OCI-LY3 (cell line): ENCODE measurements around the gene PXYLP1.

Experiments
- H2AFZ ChIP-seq: fragments of 200-600, 300-600 bp; shearing (Covaris generic); 2 replicates; pipeline ENCODE4 v1.6.0; 2014; ENCODE audit warnings: antibody characterized with exemption, low read depth, low read length
- H3K27ac ChIP-seq: fragments of 200-600, 300-600 bp; sonication (generic); 2 replicates; pipeline ENCODE4 v1.5.1; 2014; ENCODE audit warnings: mild to moderate bottlenecking, low read length, moderate library complexity, mixed read lengths
- H3K27me3 ChIP-seq: fragments of 200-600, 300-600 bp; sonication (generic); 2 replicates; pipeline ENCODE4 v1.6.1; 2014; ENCODE audit warnings: low read depth, low read length, mixed read lengths
- H3K36me3 ChIP-seq: fragments of 200-600, 300-600 bp; sonication (generic); replicated peaks from 2 replicates; pipeline ENCODE3; 2014; ENCODE audit warnings: low read depth, low read length, mixed read lengths
- H3K4me1 ChIP-seq: fragments of 300-600, 200-600 bp; sonication (generic); 2 replicates; pipeline ENCODE4 v1.6.1; 2014; ENCODE audit warnings: low read length, mixed read lengths
- H3K4me2 ChIP-seq: fragments of 200-600, 300-600 bp; sonication (generic); 2 replicates; pipeline ENCODE4 v1.6.1; 2014; ENCODE audit warnings: low read length, mixed read lengths
- H3K4me3 ChIP-seq: fragments of 300-600, 200-600 bp; sonication (generic); 2 replicates; pipeline ENCODE4 v1.5.1; 2014; ENCODE audit warnings: antibody characterized with exemption, mild to moderate bottlenecking, low read length, moderate library complexity
- H3K79me2 ChIP-seq: fragments of 300-600, 200-600 bp; shearing (Covaris generic); 2 replicates; pipeline ENCODE4 v1.6.1; 2014; ENCODE audit warnings: mild to moderate bottlenecking, low read length, mixed read lengths
- H3K9ac ChIP-seq: fragments of 300-600, 200-600 bp; shearing (Covaris generic); 2 replicates; pipeline ENCODE4 v1.6.0; 2014; ENCODE audit warnings: mild to moderate bottlenecking, low read length, moderate library complexity
- H3K9me3 ChIP-seq: fragments of 200-600, 300-600 bp; shearing (Covaris generic); 2 replicates; pipeline ENCODE4 v1.6.1; 2014; ENCODE audit warnings: low read length, mixed read lengths; ENCODE audit not compliant: insufficient read depth
- H4K20me1 ChIP-seq: fragments of 200-600, 300-600 bp; sonication (generic); 2 replicates; pipeline ENCODE4 v1.6.1; 2016; ENCODE audit warnings: low read length, mixed read lengths; ENCODE audit not compliant: insufficient read depth
- CTCF ChIP-seq: fragments of 200-600, 300-600 bp; sonication (generic); IDR thresholded peaks from 2 replicates; pipeline ENCODE4 v1.5.1; 2014; ENCODE audit warnings: antibody characterized with exemption, low read length, low read depth
- EZH2phosphoT487 ChIP-seq: fragments of 200-600 bp; shearing (Covaris generic); IDR thresholded peaks from 2 replicates; pipeline ENCODE4 v1.6.1; 2018; ENCODE audit warnings: antibody characterized with exemption, mixed run types, low read depth

Gene PXYLP1

GRCh38 chr3:141278196-141279076 lies 46.8 kb downstream of the PXYLP1 start:
- no peaks in the 10 kb centered on the region for H3K9me3 ChIP-seq
- no peak overlapping the region for H3K9ac ChIP-seq
- H3K27ac ChIP-seq: no peak overlapping the region
- no peak overlapping the region for H3K4me2 ChIP-seq
- no peaks in the 10 kb centered on the region for H3K36me3 ChIP-seq
- no peaks in the 10 kb centered on the region for H3K27me3 ChIP-seq
- H3K4me1 ChIP-seq: no peaks in the 10 kb centered on the region
- H4K20me1 ChIP-seq: no peaks in the 10 kb centered on the region
- H3K4me3 ChIP-seq: no peak overlapping the region
- H2AFZ ChIP-seq: no peak overlapping the region
- TF ChIP-seq EZH2phosphoT487 (no peak), CTCF (no peak)
- no peaks in the 10 kb centered on the region for H3K79me2 ChIP-seq

DNA sequence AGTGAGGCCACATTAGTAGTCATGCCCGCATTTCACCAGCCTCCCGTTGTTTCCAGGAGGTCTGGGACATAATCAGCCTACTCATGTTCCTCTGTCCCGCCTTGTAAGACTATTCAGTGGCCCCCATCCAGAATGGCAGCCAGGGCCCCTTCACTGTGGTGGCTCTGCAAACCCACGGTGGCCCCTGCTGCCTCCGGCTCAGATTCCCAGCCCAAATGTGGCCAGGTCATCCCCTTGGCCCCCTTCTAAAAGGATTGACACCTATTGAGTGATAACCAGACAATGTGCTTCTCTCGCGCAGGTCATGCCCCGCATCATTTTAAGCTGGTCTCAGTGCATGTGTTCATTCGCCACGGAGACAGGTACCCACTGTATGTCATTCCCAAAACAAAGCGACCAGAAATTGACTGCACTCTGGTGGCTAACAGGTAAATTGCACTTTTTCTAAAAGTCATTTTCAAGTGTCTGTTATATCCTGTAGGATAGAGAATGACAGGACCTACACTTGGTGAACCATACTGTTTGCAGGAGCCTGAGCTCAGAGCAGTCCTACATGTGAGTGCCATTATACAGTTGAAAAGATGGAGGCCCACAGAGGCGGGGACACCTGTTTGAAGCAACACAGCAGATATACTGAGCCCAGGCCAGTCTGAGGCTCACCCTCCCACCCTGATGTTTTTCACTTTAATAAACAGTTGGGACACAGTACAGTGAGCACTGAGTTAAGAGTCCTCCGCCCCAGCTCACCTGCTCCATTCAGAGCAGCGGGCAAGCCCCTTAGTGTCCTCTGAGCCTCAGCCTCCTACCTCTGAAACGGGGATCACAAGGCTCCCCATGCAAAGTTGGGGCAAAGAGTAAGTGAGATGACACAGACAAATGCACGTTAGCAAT lies 47.7 kb downstream of the PXYLP1 start:
- Histone ChIP-seq H3K4me1 (no peaks in the 10 kb centered on the region), H3K4me3 (no peak overlapping the region), H2AFZ (no peak overlapping the region), H3K27ac (no peak overlapping the region), H3K9ac (no peak overlapping the region), H4K20me1 (no peaks in the 10 kb centered on the region), H3K4me2 (no peak overlapping the region), H3K27me3 (no peaks in the 10 kb centered on the region), H3K79me2 (no peaks in the 10 kb centered on the region), H3K36me3 (no peaks in the 10 kb centered on the region), H3K9me3 (no peaks in the 10 kb centered on the region)
- no peak for TF ChIP-seq EZH2phosphoT487
- TF ChIP-seq CTCF: peak; percentile 57

- Histone ChIP-seq H3K27me3 (no peaks in the 10 kb centered on the region), H3K9ac (no peak overlapping the region), H3K9me3 (no peaks in the 10 kb centered on the region), H3K79me2 (no peaks in the 10 kb centered on the region), H4K20me1 (no peaks in the 10 kb centered on the region), H3K36me3 (no peaks in the 10 kb centered on the region), H2AFZ (no peak overlapping the region), H3K4me3 (no peak overlapping the region), H3K4me2 (no peak overlapping the region), H3K27ac (no peak overlapping the region), H3K4me1 (no peaks in the 10 kb centered on the region)
- TF ChIP-seq CTCF (no peak), EZH2phosphoT487 (no peak)
Observed at GRCh38 chr3:141280086-141280485, 48.5 kb downstream of the PXYLP1 start.

- no peak overlapping the region for H3K4me3 ChIP-seq
- TF ChIP-seq CTCF (no peak), EZH2phosphoT487 (no peak)
- H3K36me3 ChIP-seq: no peaks in the 10 kb centered on the region
- no peaks in the 10 kb centered on the region for H3K9me3 ChIP-seq
- no peaks in the 10 kb centered on the region for H4K20me1 ChIP-seq
- no peak overlapping the region for H3K4me2 ChIP-seq
- no peaks in the 10 kb centered on the region for H3K4me1 ChIP-seq
- H2AFZ ChIP-seq: no peak overlapping the region
- H3K27me3 ChIP-seq: no peaks in the 10 kb centered on the region
- no peaks in the 10 kb centered on the region for H3K79me2 ChIP-seq
- no peak overlapping the region for H3K27ac ChIP-seq
- H3K9ac ChIP-seq: no peak overlapping the region
Observed at GRCh38 chr3:141280690-141281089, 49.1 kb downstream of the PXYLP1 start.
